ENCODE data around the gene DCTN4. TPM values are rescaled to one million over a fixed set of nuclear protein-coding genes. Genes with fewer than 3 reads are reported as not detected.

Gene DCTN4
- total and polyA plus RNA-seq, 9 of the 15 experiments (the other 6 are each of a cell fraction or from before 2014, with no cell fraction given): 20.4 to 64.9 (median 49.9) TPM

GRCh38 chr5:150759334-150759583 lies 442 bp upstream of the DCTN4 start:
- BruUV-seq (replicated peaks): TSS peak; percentile 81
- no peak for DNase-seq (ENCODE audit: extremely low read depth in 1 of 4, low spot score in 3 of 4)
- Histone ChIP-seq H3K36me3 (ENCODE audit: control insufficient read depth, insufficient read depth, low read length) (peaks cover 25% of the 10 kb centered on the region; the same call in 2 of the 3 replicates), H3K4me3 (peak overlapping the region; percentile 49), H3K9me1 (ENCODE audit: control insufficient read depth, insufficient read depth, low read length) (no peaks in the 10 kb centered on the region), H3K4me1 (replicated peaks in 1 of 2; ENCODE audit: control insufficient read depth in 2 of 2, insufficient read depth in 2 of 2, low read length in 2 of 2) (peaks cover 8 to 29% of the 10 kb centered on the region in 2 experiments; a peak in 4 of 5 replicates), H3K9ac (ENCODE audit: insufficient read depth in 1 of 2, low read depth in 2 of 2, low read length in 2 of 2) (peak overlapping the region; percentile 91 to 94; a peak in 3 of 4 replicates), H3K27me3 (ENCODE audit: control insufficient read depth in 2 of 2, insufficient read depth in 2 of 2, low read length in 2 of 2) (no peaks in the 10 kb centered on the region), H2AFZ (ENCODE audit: low read depth, low read length) (peak overlapping the region; percentile 99), H3K79me2 (ENCODE audit: control insufficient read depth, insufficient read depth, low read length) (peaks cover 39% of the 10 kb centered on the region), H4K20me1 (replicated peaks; ENCODE audit: control insufficient read depth, insufficient read depth, low read length) (no peaks in the 10 kb centered on the region), H3K9me3 (replicated peaks; ENCODE audit: control insufficient read depth, insufficient read depth, low read depth, low read length) (peaks cover 3% of the 10 kb centered on the region; the same call in 1 of the 2 replicates), H3K4me2 (ENCODE audit: insufficient read depth, low read length) (peak overlapping the region; percentile 81), H3K27ac (ENCODE audit: extremely low read depth, low read depth, low read length) (peak overlapping the region; percentile 99)
- no peak for FAIRE-seq
- ATAC-seq: no peak
- WGBS (ENCODE audit: insufficient coverage, low coverage, missing lambda C conversion rate): 62% methylated on average over 4 of the region's 4 CpGs
- ChIA-PET POLR2A (interaction anchor here (0.6 to 1.4 kb wide), 12 partner anchors 9 to 443 kb away, joined by 3 to 7 read pairs (median 3); partner anchors contain the start of genes RBM22 and SMIM3), CTCF (ENCODE audit: low intra/inter-chr PET ratio) (no interaction called here)
- in situ Hi-C loops (cut with MboI) (no loop called here), intact Hi-C loops (cut with micrococcal nuclease) (loop anchor here (5.0 kb wide), 1 partner anchor 57 kb away; the partner anchor contains the start of gene RBM22)
- TF ChIP-seq HDGF (IDR thresholded peaks at IDR 0.05): 0 out of 2 replicates have a peak, but pooled peaks have one; percentile 46
- TF ChIP-seq CCNT2 (IDR thresholded peaks at IDR 0.05; ENCODE audit: borderline replicate concordance, extremely low read depth, insufficient read length, low read depth, low read length): no peak
- no peak for TF ChIP-seq TRIM24 (IDR thresholded peaks at IDR 0.05)
- TF ChIP-seq CREB1 (IDR thresholded peaks at IDR 0.05): no peak
- no peak for TF ChIP-seq CREB1 (CRISPR knock-in tag; IDR thresholded peaks at IDR 0.05)
- no peak for TF ChIP-seq SETDB1 (IDR thresholded peaks at IDR 0.05; ENCODE audit: low read length)
- TF ChIP-seq HMG20A (CRISPR knock-in tag; conservative IDR thresholded peaks at IDR 0.05): no peak
- no peak for TF ChIP-seq HMG20B (CRISPR knock-in tag; IDR thresholded peaks at IDR 0.05)
- TF ChIP-seq KLF10 (CRISPR knock-in tag; IDR thresholded peaks at IDR 0.05): no peak
- TF ChIP-seq RAD21 (CRISPR knock-in tag; conservative IDR thresholded peaks at IDR 0.05 in 1 of 2, IDR thresholded peaks at IDR 0.05 in 1 of 2): no peak
- TF ChIP-seq OTX1 (CRISPR knock-in tag; IDR thresholded peaks at IDR 0.05): no peak
- TF ChIP-seq CREB3 (tag; conservative IDR thresholded peaks at IDR 0.05; ENCODE audit: low read depth): 0 out of 2 replicates have a peak, but pooled peaks have one; percentile 17
- no peak for TF ChIP-seq ZNF76 (CRISPR knock-in tag; IDR thresholded peaks at IDR 0.05; ENCODE audit: borderline replicate concordance)
- no peak for TF ChIP-seq MEF2A (IDR thresholded peaks at IDR 0.05; ENCODE audit: control insufficient read depth, low read depth, low read length)
- no peak for TF ChIP-seq KHSRP (IDR thresholded peaks at IDR 0.05)
- no peak for TF ChIP-seq ZNF699 (CRISPR knock-in tag; IDR thresholded peaks at IDR 0.05; ENCODE audit: insufficient replicate concordance)
- no peak for TF ChIP-seq TCF7L2 (IDR thresholded peaks at IDR 0.05; ENCODE audit: low read depth, low read length)
